Keratinocyte (primary cell): Measurements from ENCODE around the gene VSIG8. TPM values are rescaled to one million over a fixed set of nuclear protein-coding genes. Genes with fewer than 3 reads are reported as not detected.

Experiments
- DNase-seq: peaks from one replicate; pipeline ENCODE4 v3.0.0-alpha.2; 2011; ENCODE audit warnings: low read depth, missing footprints, low spot score
- FAIRE-seq: peaks from 2 replicates; lab custom pipeline; 2011; peaks lifted over from hg19 to GRCh38; lab: Jason Lieb, UNC
- H2AFZ ChIP-seq: 2 replicates; pipeline ENCODE4 v1.6.0; 2012; ENCODE audit warnings: low read length, control low read depth, inconsistent platforms; ENCODE audit not compliant: control insufficient read depth
- H3K27ac ChIP-seq: 2 replicates; pipeline ENCODE4 v1.5.1; 2011; ENCODE audit warnings: low read length; ENCODE audit not compliant: control insufficient read depth, insufficient read depth
- H3K27me3 ChIP-seq: 3 replicates; pipeline ENCODE4 v1.6.0; 2011; ENCODE audit warnings: low read length; ENCODE audit not compliant: control insufficient read depth, insufficient read depth; ENCODE audit errors: extremely low read depth
- H3K36me3 ChIP-seq, 2 experiments: 2 replicates in 1 of 2; 3 replicates in 1 of 2; pipeline ENCODE4 v1.5.1; 2011; ENCODE audit warnings: low read length in 2 of 2, mild to moderate bottlenecking in 1 of 2; ENCODE audit not compliant: control insufficient read depth in 2 of 2, insufficient read depth in 2 of 2; ENCODE audit errors: extremely low read depth in 1 of 2
- H3K4me1 ChIP-seq: 3 replicates; pipeline ENCODE4 v1.5.1; 2011; ENCODE audit warnings: low read length; ENCODE audit not compliant: control insufficient read depth, insufficient read depth; ENCODE audit errors: extremely low read depth
- H3K4me2 ChIP-seq: 3 replicates; pipeline ENCODE4 v1.6.0; 2011; ENCODE audit warnings: low read depth, low read length; ENCODE audit not compliant: control insufficient read depth, insufficient read depth; ENCODE audit errors: extremely low read depth
- H3K4me3 ChIP-seq, 3 experiments: fragments of 200-600 bp in 1 of 3; sonication (generic) in 1 of 3; 2 replicates in 2 of 3; 3 replicates in 1 of 3; pipeline ENCODE4 v1.5.1; 2011 to 2016; ENCODE audit warnings: low read length in 3 of 3, mild to moderate bottlenecking in 3 of 3, control low read depth in 2 of 3, inconsistent platforms in 1 of 3, low read depth in 1 of 3, mixed read lengths in 1 of 3, mixed run types in 1 of 3, moderate library complexity in 1 of 3; ENCODE audit not compliant: control insufficient read depth in 2 of 3, insufficient read depth in 2 of 3; ENCODE audit errors: extremely low read depth in 1 of 3
- H3K79me2 ChIP-seq: 2 replicates; pipeline ENCODE4 v1.6.0; 2012; ENCODE audit warnings: low read length; ENCODE audit not compliant: control insufficient read depth, insufficient read depth
- H3K9ac ChIP-seq: 3 replicates; pipeline ENCODE4 v1.6.0; 2011; ENCODE audit warnings: low read length; ENCODE audit not compliant: control insufficient read depth, insufficient read depth; ENCODE audit errors: extremely low read depth
- H3K9me1 ChIP-seq: 3 replicates; pipeline ENCODE4 v1.6.0; 2011; ENCODE audit warnings: low read length; ENCODE audit not compliant: control insufficient read depth, insufficient read depth; ENCODE audit errors: extremely low read depth
- H3K9me3 ChIP-seq: 2 replicates; pipeline ENCODE4 v1.5.1; 2012; ENCODE audit warnings: low read depth, low read length; ENCODE audit not compliant: control insufficient read depth
- H4K20me1 ChIP-seq: 3 replicates; pipeline ENCODE4 v1.6.0; 2011; ENCODE audit warnings: low read length; ENCODE audit not compliant: control insufficient read depth, insufficient read depth; ENCODE audit errors: extremely low read depth
- EZH2 ChIP-seq: IDR thresholded peaks from one replicate; pipeline ENCODE4 v1.6.1; 2012; ENCODE audit warnings: inconsistent platforms, mild to moderate bottlenecking, low read length, moderate library complexity
- dilution Hi-C: fragments of 300-500 bp; cut with MboI; formaldehyde crosslinking; loops from one replicate; pipeline ENCODE4 v1.7.0; 2020; ENCODE audit warnings: low sequenced_read_pairs; ENCODE audit not compliant: extremely low pct_ligation_motif_present
- polyA plus RNA-seq, 5 experiments: library from polyadenylated mRNA; depleted of rRNA in 3 of 5; stranded (reverse) in 3 of 5; stranded (forward) in 1 of 5; unstranded in 1 of 5; fragments of >200 nt; gene quantifications; 1 replicate in 1 of 5; 2 replicates in 3 of 5; 3 replicates in 1 of 5; pipeline versions ENCODE4 v1.2.1 to v1.2.3, GENCODE V29; 2011 to 2012; ENCODE audit warnings: missing spikeins in 2 of 5, low read depth in 1 of 5, low replicate concordance in 1 of 5
- small RNA-seq, 3 experiments: library from RNA; depleted of rRNA; stranded (forward); fragments of <200 nt; gene quantifications; one replicate each; pipeline ENCODE3, GENCODE V24; 2012; ENCODE audit warnings: low read depth in 3 of 3, low replicate concordance in 1 of 3; ENCODE audit not compliant: insufficient read length in 3 of 3
- TF ChIP-seq, protein P1 (sequence below), 3 experiments: IDR thresholded peaks in 1 of 3; conservative IDR thresholded peaks in 1 of 3; optimal IDR thresholded peaks in 1 of 3; 2 replicates in 2 of 3; 3 replicates in 1 of 3; pipeline versions ENCODE3 to v1.5.1; 2011; ENCODE audit warnings: low read length in 3 of 3, mild to moderate bottlenecking in 3 of 3, moderate library complexity in 2 of 3, control low read depth in 1 of 3, inconsistent platforms in 1 of 3; ENCODE audit not compliant: insufficient read depth in 2 of 3; ENCODE audit errors: extremely low read depth in 1 of 3

The VSIG8 gene
- polyA plus RNA-seq, 1 donor (not counting 4 experiments of a cell fraction or from before 2014, with no cell fraction given): 0.56 TPM

- Histone ChIP-seq H3K9me1 (no peaks in the 10 kb centered on the region), H3K27ac (no peak overlapping the region), H3K4me3 (no peak overlapping the region), H3K79me2 (no peaks in the 10 kb centered on the region), H3K4me1 (no peaks in the 10 kb centered on the region), H3K9me3 (no peaks in the 10 kb centered on the region), H3K27me3 (peaks cover 5% of the 10 kb centered on the region), H3K36me3 (no peaks in the 10 kb centered on the region), H3K9ac (no peak overlapping the region), H4K20me1 (no peaks in the 10 kb centered on the region), H2AFZ (no peak overlapping the region), H3K4me2 (no peak overlapping the region)
- no peak for TF ChIP-seq EZH2
- TF ChIP-seq, protein P1, sequence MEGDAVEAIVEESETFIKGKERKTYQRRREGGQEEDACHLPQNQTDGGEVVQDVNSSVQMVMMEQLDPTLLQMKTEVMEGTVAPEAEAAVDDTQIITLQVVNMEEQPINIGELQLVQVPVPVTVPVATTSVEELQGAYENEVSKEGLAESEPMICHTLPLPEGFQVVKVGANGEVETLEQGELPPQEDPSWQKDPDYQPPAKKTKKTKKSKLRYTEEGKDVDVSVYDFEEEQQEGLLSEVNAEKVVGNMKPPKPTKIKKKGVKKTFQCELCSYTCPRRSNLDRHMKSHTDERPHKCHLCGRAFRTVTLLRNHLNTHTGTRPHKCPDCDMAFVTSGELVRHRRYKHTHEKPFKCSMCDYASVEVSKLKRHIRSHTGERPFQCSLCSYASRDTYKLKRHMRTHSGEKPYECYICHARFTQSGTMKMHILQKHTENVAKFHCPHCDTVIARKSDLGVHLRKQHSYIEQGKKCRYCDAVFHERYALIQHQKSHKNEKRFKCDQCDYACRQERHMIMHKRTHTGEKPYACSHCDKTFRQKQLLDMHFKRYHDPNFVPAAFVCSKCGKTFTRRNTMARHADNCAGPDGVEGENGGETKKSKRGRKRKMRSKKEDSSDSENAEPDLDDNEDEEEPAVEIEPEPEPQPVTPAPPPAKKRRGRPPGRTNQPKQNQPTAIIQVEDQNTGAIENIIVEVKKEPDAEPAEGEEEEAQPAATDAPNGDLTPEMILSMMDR (optimal IDR thresholded peaks at IDR 0.05 in 1 of 3, IDR thresholded peaks at IDR 0.05 in 1 of 3, conservative IDR thresholded peaks at IDR 0.05 in 1 of 3; ENCODE audit: extremely low read depth in 1 of 3, insufficient read depth in 2 of 3, low read length in 3 of 3): no peak
- dilution Hi-C loops: no loop called here
- no peak for DNase-seq
- no peak for FAIRE-seq
Observed at GRCh38 chr1:159815926-159816325, 46.5 kb downstream of the VSIG8 start.

DNA sequence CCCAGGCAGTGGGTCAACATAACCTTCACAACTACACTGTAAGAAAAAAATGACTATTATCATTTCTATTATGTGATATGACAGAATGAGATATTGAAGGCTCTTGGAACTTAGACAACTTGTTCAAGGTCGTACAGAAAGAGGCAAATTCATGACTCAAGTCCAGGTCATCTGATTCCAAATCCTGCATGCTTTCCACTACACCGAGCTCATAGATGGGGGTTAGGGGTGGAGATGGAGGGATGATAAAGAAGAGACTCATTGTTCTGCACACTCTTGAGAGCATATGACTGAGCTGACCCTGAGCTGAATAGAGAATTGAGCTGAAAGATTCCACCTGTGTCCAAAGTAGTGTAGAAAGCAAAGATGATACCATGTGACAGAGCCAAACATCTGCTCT lies 57.5 kb downstream of the VSIG8 start:
- no peaks in the 10 kb centered on the region for H3K9me3 ChIP-seq
- FAIRE-seq: peak; percentile 9
- no peaks in the 10 kb centered on the region for H3K9me1 ChIP-seq
- H2AFZ ChIP-seq: no peak overlapping the region
- no peak overlapping the region for H3K9ac ChIP-seq
- no peak for DNase-seq
- H4K20me1 ChIP-seq: no peaks in the 10 kb centered on the region
- H3K27me3 ChIP-seq: no peaks in the 10 kb centered on the region
- H3K4me3 ChIP-seq: no peak overlapping the region
- dilution Hi-C loops: no loop called here
- H3K4me2 ChIP-seq: no peak overlapping the region
- no peak for TF ChIP-seq EZH2
- TF ChIP-seq, protein P1 (optimal IDR thresholded peaks at IDR 0.05 in 1 of 3, IDR thresholded peaks at IDR 0.05 in 1 of 3, conservative IDR thresholded peaks at IDR 0.05 in 1 of 3; ENCODE audit: extremely low read depth in 1 of 3, insufficient read depth in 2 of 3, low read length in 3 of 3): no peak
- H3K79me2 ChIP-seq: no peaks in the 10 kb centered on the region
- H3K36me3 ChIP-seq: no peaks in the 10 kb centered on the region
- H3K4me1 ChIP-seq: no peaks in the 10 kb centered on the region
- H3K27ac ChIP-seq: no peak overlapping the region

Small RNA genes within 50 kb of the gene (small RNA-seq; reads per million reads assigned to genes)
- gene MIR4259: 0 reads per million in 3 experiments
- 0 to 0.27 (median 0) reads per million in 3 experiments for gene RF00570

Other genes with a start within 250 kb of the VSIG8 start
- gene CRP, start 148.1 kb downstream of the VSIG8 start, polyA plus RNA-seq: not detected in 3 replicates
- 23.8 to 44.6 TPM (median 35.0 TPM) in 3 replicates for gene DUSP23, start 81.7 kb downstream of the VSIG8 start, polyA plus RNA-seq
- not detected in 3 replicates for gene FCRL6, start 60.3 kb downstream of the VSIG8 start, polyA plus RNA-seq
- gene SLAMF8, start 35.8 kb downstream of the VSIG8 start, polyA plus RNA-seq: not detected in 3 replicates
- gene CFAP45, start 37.5 kb upstream of the VSIG8 start, polyA plus RNA-seq: 0.82 to 3.0 TPM (median 2.3 TPM) in 3 replicates
- gene TAGLN2, start 62.9 kb upstream of the VSIG8 start, polyA plus RNA-seq: 678 to 787 TPM (median 709 TPM) in 3 replicates
- gene IGSF9, start 83.0 kb upstream of the VSIG8 start, polyA plus RNA-seq: 4.2 to 6.0 TPM (median 5.8 TPM) in 3 replicates
- 0.31 to 0.57 TPM (median 0.41 TPM) in 3 replicates for gene SLAMF9, start 91.6 kb upstream of the VSIG8 start, polyA plus RNA-seq
- 1.9 to 3.1 TPM (median 3.1 TPM) in 3 replicates for gene PIGM, start 169.3 kb upstream of the VSIG8 start, polyA plus RNA-seq
- not detected in 3 replicates for gene KCNJ10, start 207.5 kb upstream of the VSIG8 start, polyA plus RNA-seq
- gene KCNJ9, start 218.9 kb upstream of the VSIG8 start, polyA plus RNA-seq: not detected in 3 replicates
- 16.5 to 32.6 TPM (median 20.6 TPM) in 3 replicates for gene IGSF8, start 236.0 kb upstream of the VSIG8 start, polyA plus RNA-seq